Measurements from ENCODE around the gene NEU1.

DNA sequence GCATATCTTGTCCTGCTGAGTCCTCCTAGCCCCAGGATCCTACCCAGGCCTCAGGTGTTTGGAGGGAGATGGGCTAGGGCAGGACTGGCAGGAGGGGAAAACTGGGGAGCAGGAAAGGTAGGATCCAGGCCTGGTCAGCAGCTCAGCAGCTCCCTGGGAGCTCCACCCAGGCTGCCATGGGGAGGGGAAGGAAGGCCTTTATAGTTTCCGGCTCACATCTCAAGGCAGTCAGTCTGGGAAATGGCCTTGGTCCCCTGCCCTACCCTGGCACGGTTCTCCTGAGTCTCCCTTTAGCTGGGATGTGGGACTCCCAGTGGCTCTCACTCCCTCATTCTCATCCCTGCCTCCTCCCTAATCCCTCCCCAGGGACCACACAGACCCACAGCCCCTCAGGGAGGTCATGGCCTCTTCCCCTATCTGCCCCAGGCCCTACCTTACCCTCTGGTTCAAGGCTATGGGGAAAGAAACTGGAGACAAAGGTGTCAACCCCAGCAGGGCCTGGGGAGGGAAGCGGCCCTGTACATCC is 14.6 kb upstream of the NEU1 start:
- TF ChIP-seq, protein P1, sequence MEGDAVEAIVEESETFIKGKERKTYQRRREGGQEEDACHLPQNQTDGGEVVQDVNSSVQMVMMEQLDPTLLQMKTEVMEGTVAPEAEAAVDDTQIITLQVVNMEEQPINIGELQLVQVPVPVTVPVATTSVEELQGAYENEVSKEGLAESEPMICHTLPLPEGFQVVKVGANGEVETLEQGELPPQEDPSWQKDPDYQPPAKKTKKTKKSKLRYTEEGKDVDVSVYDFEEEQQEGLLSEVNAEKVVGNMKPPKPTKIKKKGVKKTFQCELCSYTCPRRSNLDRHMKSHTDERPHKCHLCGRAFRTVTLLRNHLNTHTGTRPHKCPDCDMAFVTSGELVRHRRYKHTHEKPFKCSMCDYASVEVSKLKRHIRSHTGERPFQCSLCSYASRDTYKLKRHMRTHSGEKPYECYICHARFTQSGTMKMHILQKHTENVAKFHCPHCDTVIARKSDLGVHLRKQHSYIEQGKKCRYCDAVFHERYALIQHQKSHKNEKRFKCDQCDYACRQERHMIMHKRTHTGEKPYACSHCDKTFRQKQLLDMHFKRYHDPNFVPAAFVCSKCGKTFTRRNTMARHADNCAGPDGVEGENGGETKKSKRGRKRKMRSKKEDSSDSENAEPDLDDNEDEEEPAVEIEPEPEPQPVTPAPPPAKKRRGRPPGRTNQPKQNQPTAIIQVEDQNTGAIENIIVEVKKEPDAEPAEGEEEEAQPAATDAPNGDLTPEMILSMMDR (IDR thresholded peaks at IDR 0.05 in 8 of 11, conservative IDR thresholded peaks at IDR 0.05 in 3 of 11) = no peak
- peak in 2 of 3 donors; percentile 9 to 61 for TF ChIP-seq POLR2AphosphoS5 (IDR thresholded peaks at IDR 0.05)
- no peak for TF ChIP-seq POLR2A (IDR thresholded peaks at IDR 0.05)

All from spleen (tissue), 7 donors.